GM12873 (cell line): ENCODE data around the gene FRMD4B.

Source experiments
- TF ChIP-seq, protein P1 (sequence below): IDR thresholded peaks from 2 replicates; pipeline ENCODE4 v1.5.1; 2012; ENCODE audit warnings: low read depth, mild to moderate bottlenecking, moderate library complexity, low read length, control low read depth; ENCODE audit not compliant: insufficient read depth; ENCODE audit errors: missing control alignments

The FRMD4B gene

DNA sequence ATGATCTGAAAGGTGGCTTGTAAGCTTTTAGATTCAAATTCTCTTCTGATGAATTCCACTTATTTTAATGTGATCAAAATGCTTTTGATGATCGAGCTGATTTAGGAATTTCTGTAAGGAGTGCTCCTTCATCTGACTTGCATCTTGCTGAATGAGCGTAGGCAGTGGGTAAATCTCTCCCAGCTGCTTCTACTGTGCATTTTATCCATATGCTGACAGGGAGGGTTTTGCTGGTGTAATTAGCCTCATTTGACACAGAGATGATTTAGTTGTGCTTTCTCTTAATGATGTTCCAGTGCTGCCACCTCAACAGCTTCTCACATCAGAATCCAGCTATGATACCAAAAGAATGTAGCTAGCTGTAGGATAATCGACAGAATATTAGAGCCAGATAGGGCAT is 259.7 kb downstream of the FRMD4B start:
- TF ChIP-seq, protein P1, sequence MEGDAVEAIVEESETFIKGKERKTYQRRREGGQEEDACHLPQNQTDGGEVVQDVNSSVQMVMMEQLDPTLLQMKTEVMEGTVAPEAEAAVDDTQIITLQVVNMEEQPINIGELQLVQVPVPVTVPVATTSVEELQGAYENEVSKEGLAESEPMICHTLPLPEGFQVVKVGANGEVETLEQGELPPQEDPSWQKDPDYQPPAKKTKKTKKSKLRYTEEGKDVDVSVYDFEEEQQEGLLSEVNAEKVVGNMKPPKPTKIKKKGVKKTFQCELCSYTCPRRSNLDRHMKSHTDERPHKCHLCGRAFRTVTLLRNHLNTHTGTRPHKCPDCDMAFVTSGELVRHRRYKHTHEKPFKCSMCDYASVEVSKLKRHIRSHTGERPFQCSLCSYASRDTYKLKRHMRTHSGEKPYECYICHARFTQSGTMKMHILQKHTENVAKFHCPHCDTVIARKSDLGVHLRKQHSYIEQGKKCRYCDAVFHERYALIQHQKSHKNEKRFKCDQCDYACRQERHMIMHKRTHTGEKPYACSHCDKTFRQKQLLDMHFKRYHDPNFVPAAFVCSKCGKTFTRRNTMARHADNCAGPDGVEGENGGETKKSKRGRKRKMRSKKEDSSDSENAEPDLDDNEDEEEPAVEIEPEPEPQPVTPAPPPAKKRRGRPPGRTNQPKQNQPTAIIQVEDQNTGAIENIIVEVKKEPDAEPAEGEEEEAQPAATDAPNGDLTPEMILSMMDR: no peak

DNA sequence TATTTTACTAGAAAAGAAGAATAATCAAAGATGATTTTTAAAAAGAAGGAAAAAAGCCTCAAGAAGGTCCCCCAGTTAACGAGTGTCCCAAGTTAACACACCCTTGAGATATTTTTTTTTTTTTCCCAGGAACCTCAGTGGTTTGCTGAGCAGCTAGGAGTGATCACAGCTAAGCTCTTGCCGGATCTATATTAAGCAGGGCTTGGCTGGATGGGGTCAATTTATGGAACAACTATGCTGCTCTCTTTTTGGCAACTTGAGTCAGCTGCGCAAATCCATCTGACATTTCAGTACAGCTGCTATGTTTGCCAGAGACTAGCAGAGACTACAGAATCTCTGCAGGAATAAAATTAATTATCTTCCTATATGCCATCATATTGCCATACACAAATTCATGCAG is 263.5 kb downstream of the FRMD4B start, which contains the start of gene LMOD3:
LMOD3 (minus strand) TSS at position 193 of the 400 bp plus-strand sequence. CDS start 209 bp downstream, outside the sequence.
- TF ChIP-seq, protein P1: no peak

DNA sequence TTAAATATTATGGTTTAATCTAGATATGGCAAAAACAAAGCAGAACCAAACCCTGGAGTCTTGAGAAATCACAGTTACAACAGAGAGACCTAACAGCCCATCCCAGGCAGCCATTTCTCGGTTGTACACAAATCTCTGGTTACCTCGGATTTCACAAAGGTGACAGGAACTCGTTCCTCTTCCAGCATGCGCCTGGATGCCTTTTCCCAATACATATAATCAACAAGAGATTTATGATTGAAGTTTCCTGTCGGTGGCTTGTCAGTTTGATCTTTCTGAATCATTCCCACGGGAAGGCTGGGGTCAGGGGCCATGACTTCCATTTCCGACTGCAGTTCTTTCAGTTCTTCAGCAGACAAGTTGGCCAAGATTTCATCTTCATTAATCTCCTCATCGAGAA is 263.9 kb downstream of the FRMD4B start:
- TF ChIP-seq, protein P1: no peak

DNA sequence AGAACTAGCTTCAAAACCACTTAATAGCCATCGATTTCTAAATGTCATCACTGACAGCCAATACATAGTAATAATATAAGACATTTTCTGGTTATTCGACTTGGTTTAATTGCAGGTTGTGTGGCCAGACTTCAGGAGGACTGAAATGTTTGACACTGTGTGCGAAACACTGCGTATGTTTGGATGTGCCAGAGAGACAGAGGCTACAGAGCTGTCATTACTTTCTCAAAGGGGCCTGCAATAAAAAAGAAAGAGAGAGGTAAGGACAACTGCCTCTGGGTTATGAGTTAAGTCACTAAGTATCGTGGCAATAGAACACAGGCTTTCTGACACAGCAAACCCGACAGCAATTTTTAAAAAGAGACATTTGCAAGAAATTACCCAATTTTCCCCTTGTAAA is 264.4 kb downstream of the FRMD4B start:
- TF ChIP-seq, protein P1: no peak

DNA sequence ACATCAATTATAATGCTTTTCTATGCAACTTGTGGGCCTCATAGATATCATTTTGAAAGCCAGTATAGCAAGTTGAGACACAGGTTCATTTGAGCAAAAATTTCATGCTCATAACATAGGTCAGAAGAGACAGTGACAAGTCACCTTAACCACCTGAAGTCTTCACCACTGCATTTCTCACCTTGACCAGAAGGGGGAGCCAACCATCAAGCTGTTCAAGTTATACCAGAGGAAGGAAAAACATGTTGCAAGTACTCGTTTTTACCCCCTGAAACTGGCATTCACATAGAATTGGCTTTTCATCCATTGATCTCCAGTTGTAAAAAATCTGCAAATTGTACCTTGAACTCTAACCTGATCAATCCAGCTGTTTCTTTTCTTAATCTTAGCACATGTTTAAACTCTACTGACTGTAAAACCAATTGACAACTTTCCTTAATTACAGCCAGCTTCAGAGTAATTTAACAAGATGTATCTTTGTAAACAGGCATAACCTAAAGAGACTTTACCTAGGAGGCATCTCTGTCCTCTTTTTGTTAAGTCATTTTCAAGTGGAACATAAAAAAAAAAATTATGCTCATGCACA is 264.9 kb downstream of the FRMD4B start:
- TF ChIP-seq, protein P1: peak; percentile 95
